K562 (cell line): ENCODE data around the gene VWC2. TPM values are rescaled to one million over a fixed set of nuclear protein-coding genes. Genes with fewer than 3 reads are reported as not detected.
"Not testable (repeated sequence)": the region's sequence is repeated elsewhere in the genome, so short reads cannot be mapped to it uniquely, and the experiment has no call there.

Experiments used
- ATAC-seq: fragments of 200-7000 bp; cut with Tn5 transposase; 3 replicates; pipeline ENCODE4 v1.9.1; 2020; ENCODE audit warnings: moderate library complexity
- BruUV-seq: library from RNA; stranded (reverse); fragments of 400-500 nt; replicated peaks from 2 replicates; lab custom pipeline; 2021; lab: Mats Ljungman, UMichigan
- CTCF ChIA-PET: fragments of 300-600 bp; formaldehyde crosslinking; extraction: SDS; loops from one replicate; lab custom pipeline; 2021; ENCODE audit warnings: low intra/inter-chr PET ratio; lab: Yijun Ruan, JAX
- POLR2A ChIA-PET: fragments of 300-600, 350-650 bp; sonication (Branson Sonifier 250); formaldehyde crosslinking; extraction: SDS; loops from one replicate; lab custom pipeline; 2021; ENCODE audit warnings: antibody characterized with exemption, inconsistent platforms; lab: Yijun Ruan, JAX
- DNase-seq, 4 experiments: peaks; one replicate each; pipeline versions ENCODE4 v3.0.0 to v3.0.0-alpha.2; 2011 to 2018; ENCODE audit warnings: low spot score in 3 of 4, mixed read lengths in 3 of 4; ENCODE audit errors: extremely low read depth in 1 of 4
- FAIRE-seq: peaks from 2 replicates; lab custom pipeline; 2011; peaks lifted over from hg19 to GRCh38; lab: Jason Lieb, UNC
- H2AFZ ChIP-seq: 2 replicates; pipeline ENCODE4 v1.6.0; 2011; ENCODE audit warnings: low read depth, low read length, control low read depth, inconsistent platforms
- H3K27ac ChIP-seq: fragments of 200-600 bp; 3 replicates; pipeline ENCODE4 v1.8.0; 2011; ENCODE audit warnings: low read depth, mild to moderate bottlenecking, control low read depth, inconsistent platforms, low read length, moderate library complexity, mixed read lengths; ENCODE audit errors: extremely low read depth
- H3K27me3 ChIP-seq, 2 experiments: fragments of 300-600 bp in 1 of 2; 2 replicates in 1 of 2; 3 replicates in 1 of 2; pipeline versions ENCODE4 v1.6.0 to v1.8.0; 2011; ENCODE audit warnings: inconsistent platforms in 2 of 2, low read length in 2 of 2, mild to moderate bottlenecking in 1 of 2, mixed read lengths in 1 of 2, moderate library complexity in 1 of 2; ENCODE audit not compliant: control insufficient read depth in 2 of 2, insufficient read depth in 2 of 2
- H3K36me3 ChIP-seq: fragments of 300-600 bp; 3 replicates; pipeline ENCODE4 v1.8.0; 2011; ENCODE audit warnings: mild to moderate bottlenecking, low read length, inconsistent platforms; ENCODE audit not compliant: control insufficient read depth, insufficient read depth
- H3K4me1 ChIP-seq, 2 experiments: fragments of 200-600 bp in 1 of 2; replicated peaks in 1 of 2; 2 replicates in 1 of 2; 3 replicates in 1 of 2; pipeline versions ENCODE4 v1.5.1 to v1.8.0; 2011; ENCODE audit warnings: inconsistent platforms in 2 of 2, low read length in 2 of 2, mild to moderate bottlenecking in 1 of 2, mixed read lengths in 1 of 2, moderate library complexity in 1 of 2; ENCODE audit not compliant: control insufficient read depth in 2 of 2, insufficient read depth in 2 of 2
- H3K4me2 ChIP-seq: 2 replicates; pipeline ENCODE4 v1.6.1; 2011; ENCODE audit warnings: low read length, control low read depth, inconsistent platforms, mixed read lengths; ENCODE audit not compliant: insufficient read depth
- H3K4me3 ChIP-seq: fragments of 200-600 bp; sonication (generic), shearing (Covaris generic); 2 replicates; pipeline ENCODE4 v1.5.1; 2016; ENCODE audit warnings: control low read depth, inconsistent platforms
- H3K79me2 ChIP-seq: fragments of 200-600 bp; 3 replicates; pipeline ENCODE4 v1.8.0; 2011; ENCODE audit warnings: low read length, inconsistent platforms; ENCODE audit not compliant: control insufficient read depth, insufficient read depth
- H3K9ac ChIP-seq, 2 experiments: 2 replicates each; pipeline versions ENCODE4 v1.6.0 to v1.6.1; 2011; ENCODE audit warnings: low read depth in 2 of 2, low read length in 2 of 2, control low read depth in 1 of 2, inconsistent platforms in 1 of 2, mild to moderate bottlenecking in 1 of 2, mixed read lengths in 1 of 2; ENCODE audit not compliant: insufficient read depth in 1 of 2
- H3K9me1 ChIP-seq: one replicate; pipeline ENCODE4 v1.6.0; 2011; ENCODE audit warnings: inconsistent platforms, mild to moderate bottlenecking, low read length, moderate library complexity; ENCODE audit not compliant: control insufficient read depth, insufficient read depth
- H3K9me3 ChIP-seq: replicated peaks from 2 replicates; pipeline ENCODE4 v1.5.1; 2011; ENCODE audit warnings: low read depth, low read length, inconsistent platforms; ENCODE audit not compliant: control insufficient read depth, insufficient read depth
- H4K20me1 ChIP-seq: replicated peaks from 2 replicates; pipeline ENCODE4 v1.6.1; 2011; ENCODE audit warnings: low read length, inconsistent platforms, mixed read lengths; ENCODE audit not compliant: control insufficient read depth, insufficient read depth
- E2F3 ChIP-seq: fragments of 250-450 bp; sonication (Bioruptor Pico); IDR thresholded peaks from 2 replicates; pipeline ENCODE4 v1.4.0; 2020; ENCODE audit warnings: mild to moderate bottlenecking
- SRF ChIP-seq, 2 experiments: fragments of 250-450, 450-650 bp in 1 of 2; sonication (Bioruptor Pico) in 1 of 2; sonication (generic) in 1 of 2; formaldehyde crosslinking; IDR thresholded peaks; 2 replicates each; pipeline versions ENCODE4 v1.5.0 to v1.5.1; 2020 to 2022; ENCODE audit warnings: mild to moderate bottlenecking in 1 of 2, missing genetic modification reagents in 1 of 2
- THRA ChIP-seq: fragments of 450-650 bp; IDR thresholded peaks from 2 replicates; pipeline ENCODE4 v1.6.1; 2017; ENCODE audit warnings: mild to moderate bottlenecking, moderate library complexity
- TSC22D4 ChIP-seq: fragments of 450-650 bp; IDR thresholded peaks from 2 replicates; pipeline ENCODE4 v1.6.1; 2016; ENCODE audit warnings: missing genetic modification characterization, missing biosample characterization, control low read depth
- WGBS: fragments of 100-300 bp; shearing (Covaris generic); methylation state at CpG from one replicate; pipeline ENCODE4 v1.1.6; 2016; ENCODE audit warnings: low coverage, mixed read lengths; ENCODE audit not compliant: insufficient coverage; ENCODE audit errors: missing lambda C conversion rate; 5-methylcytosine and 5-hydroxymethylcytosine counted together
- in situ Hi-C: fragments of 300-500 bp; cut with MboI; formaldehyde crosslinking; loops from 4 replicates; pipeline ENCODE4 v1.15.0; 2018; ENCODE audit warnings: inconsistent platforms, mixed read lengths
- intact Hi-C: fragments of 100-400 bp; cut with micrococcal nuclease; formaldehyde crosslinking; loops from 2 replicates; pipeline ENCODE4 v1.14.2; 2022
- polyA plus RNA-seq, 8 experiments: library from polyadenylated mRNA; depleted of rRNA in 4 of 8; stranded (reverse) in 5 of 8; unstranded in 3 of 8; fragments of >200 nt; fragmentation: Nextera tagmentation in 2 of 8; fragmentation: Illumina TruSeq in 1 of 8; extraction: Ambion mirVana in 2 of 8; extraction: Trizol in 1 of 8; gene quantifications; 2 replicates each; pipeline versions ENCODE4 v1.2.1 to v1.2.3, GENCODE V29; 2011 to 2014; ENCODE audit warnings: inconsistent platforms in 1 of 8, missing spikeins in 1 of 8
- total RNA-seq, 7 experiments: library from RNA; depleted of rRNA in 6 of 7; stranded (reverse); fragments of >200 nt in 6 of 7; fragmentation: Illumina TruSeq in 2 of 7; extraction: Trizol in 2 of 7; gene quantifications; 2 replicates each; pipeline versions ENCODE4 v1.2.1 to v1.2.3, GENCODE V29; 2011 to 2021; ENCODE audit warnings: low replicate concordance in 1 of 7

The VWC2 gene
- total and polyA plus RNA-seq, 9 of the 15 experiments (the other 6 are each of a cell fraction or from before 2014, with no cell fraction given): not detected

DNA sequence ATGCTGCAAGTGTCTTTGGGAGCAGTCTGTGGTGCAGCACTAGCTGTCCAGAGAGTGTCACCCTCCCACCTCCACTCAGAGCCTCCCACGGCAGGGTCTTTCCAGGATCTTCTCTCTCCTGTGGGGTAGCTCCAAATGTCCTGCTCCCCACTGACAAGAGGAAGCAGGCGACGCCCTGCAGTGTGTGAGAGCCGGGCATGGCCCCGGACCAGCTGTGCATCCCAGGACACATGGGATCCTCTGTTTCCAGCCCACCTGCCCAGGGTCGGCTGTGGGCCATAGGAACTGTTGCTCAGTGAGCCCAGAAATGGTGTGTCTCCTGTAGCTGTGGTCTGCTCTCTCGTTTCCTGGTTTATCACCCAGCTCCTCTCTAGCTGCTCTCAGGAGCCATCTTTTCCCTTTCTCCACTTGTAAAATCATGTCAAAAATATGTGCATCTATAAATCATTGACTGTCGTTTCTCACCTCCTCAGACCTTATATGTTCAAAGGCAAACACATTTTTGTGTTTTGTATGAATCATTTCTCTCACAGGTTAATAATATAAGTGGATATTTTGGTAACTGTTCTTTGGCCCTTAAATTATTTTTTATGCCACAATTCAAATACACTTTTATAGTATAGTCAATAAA lies 74.9 kb downstream of the VWC2 start (continued):
- TF ChIP-seq THRA (no peak), E2F3 (CRISPR knock-in tag) (no peak), SRF (CRISPR knock-in tag; IDR thresholded peaks at IDR 0.05) (no peak)

GRCh38 chr7:49850921-49851613 lies 77.6 kb downstream of the VWC2 start:
- Histone ChIP-seq H2AFZ (no peak overlapping the region), H3K9ac (no peak overlapping the region), H3K27ac (no peak overlapping the region), H4K20me1 (no peaks in the 10 kb centered on the region), H3K9me3 (no peaks in the 10 kb centered on the region), H3K4me2 (no peak overlapping the region), H3K79me2 (no peaks in the 10 kb centered on the region), H3K36me3 (no peaks in the 10 kb centered on the region), H3K4me1 (no peaks in the 10 kb centered on the region), H3K4me3 (no peak overlapping the region), H3K9me1 (no peaks in the 10 kb centered on the region), H3K27me3 (no peaks in the 10 kb centered on the region)
- CTCF ChIA-PET: no interaction called here
- DNase-seq (peak in 1 of 4 experiments; percentile 1), ATAC-seq (0 out of 3 replicates have a peak, but pooled peaks have one; percentile 27), FAIRE-seq (no peak)
- in situ Hi-C loops: no loop called here
- 1% methylated on average over 10 of the region's 10 CpGs for WGBS
- POLR2A ChIA-PET: no interaction called here
- TF ChIP-seq TSC22D4 (tag): no peak
- no TSS peak for BruUV-seq
- intact Hi-C loops: loop anchor here (5.0 to 10.0 kb wide), 3 partner anchors 564 to 1904 kb away; partner anchors contain the start of gene PKD1L1

GRCh38 chr7:49851614-49851934 lies 78.1 kb downstream of the VWC2 start:
- WGBS: 0% methylated on average over 9 of the region's 9 CpGs
- H3K36me3 ChIP-seq, H4K20me1 ChIP-seq, H3K4me3 ChIP-seq, H3K4me1 ChIP-seq, H2AFZ ChIP-seq, H3K9me1 ChIP-seq, POLR2A ChIA-PET, H3K79me2 ChIP-seq, BruUV-seq, H3K27ac ChIP-seq, ATAC-seq, H3K27me3 ChIP-seq, H3K9ac ChIP-seq, in situ Hi-C loops, DNase-seq, CTCF ChIA-PET, FAIRE-seq, H3K4me2 ChIP-seq, H3K9me3 ChIP-seq: not testable (repeated sequence)
- intact Hi-C loops: loop anchor here (5.0 to 10.0 kb wide), 3 partner anchors 563 to 1904 kb away; partner anchors contain the start of gene PKD1L1
